ENCODE results near the gene HCN2.

DNA sequence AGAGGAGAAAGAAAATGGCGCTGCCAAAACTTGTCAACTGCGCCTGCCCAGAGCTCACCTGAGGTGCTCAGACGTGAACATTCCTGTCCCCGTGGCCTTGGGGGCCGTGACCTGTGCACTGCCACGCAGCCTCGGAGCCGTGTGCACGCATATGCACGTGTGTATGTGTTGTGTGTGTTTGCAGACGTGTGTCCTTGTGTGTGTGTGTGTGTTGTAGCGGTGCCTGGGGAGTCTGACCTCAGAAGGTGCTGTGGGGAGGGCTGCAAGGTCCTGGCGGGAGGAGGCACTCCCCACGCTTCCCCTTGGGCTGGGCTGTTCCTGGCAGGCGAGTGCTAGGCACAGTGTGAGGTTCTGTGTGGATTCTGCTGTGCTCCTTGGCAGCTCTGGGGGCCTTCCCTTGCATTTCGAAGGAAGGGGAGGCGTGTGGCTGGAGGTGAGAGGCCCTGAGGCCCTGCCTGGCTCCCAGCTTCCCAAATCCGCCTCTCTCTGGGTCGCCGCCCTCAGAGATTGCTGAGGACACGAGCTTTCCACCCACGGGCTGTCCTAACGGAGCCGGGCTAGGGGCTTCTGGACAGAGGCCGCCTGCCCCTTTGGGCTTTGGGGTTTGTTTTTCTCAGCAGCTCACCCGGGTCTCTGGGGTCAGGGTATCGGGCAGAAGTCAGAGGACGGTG, 12.8 kb upstream of the HCN2 start:
- TF ChIP-seq POLR2A (IDR thresholded peaks at IDR 0.05): no peak
- TF ChIP-seq, protein P1, sequence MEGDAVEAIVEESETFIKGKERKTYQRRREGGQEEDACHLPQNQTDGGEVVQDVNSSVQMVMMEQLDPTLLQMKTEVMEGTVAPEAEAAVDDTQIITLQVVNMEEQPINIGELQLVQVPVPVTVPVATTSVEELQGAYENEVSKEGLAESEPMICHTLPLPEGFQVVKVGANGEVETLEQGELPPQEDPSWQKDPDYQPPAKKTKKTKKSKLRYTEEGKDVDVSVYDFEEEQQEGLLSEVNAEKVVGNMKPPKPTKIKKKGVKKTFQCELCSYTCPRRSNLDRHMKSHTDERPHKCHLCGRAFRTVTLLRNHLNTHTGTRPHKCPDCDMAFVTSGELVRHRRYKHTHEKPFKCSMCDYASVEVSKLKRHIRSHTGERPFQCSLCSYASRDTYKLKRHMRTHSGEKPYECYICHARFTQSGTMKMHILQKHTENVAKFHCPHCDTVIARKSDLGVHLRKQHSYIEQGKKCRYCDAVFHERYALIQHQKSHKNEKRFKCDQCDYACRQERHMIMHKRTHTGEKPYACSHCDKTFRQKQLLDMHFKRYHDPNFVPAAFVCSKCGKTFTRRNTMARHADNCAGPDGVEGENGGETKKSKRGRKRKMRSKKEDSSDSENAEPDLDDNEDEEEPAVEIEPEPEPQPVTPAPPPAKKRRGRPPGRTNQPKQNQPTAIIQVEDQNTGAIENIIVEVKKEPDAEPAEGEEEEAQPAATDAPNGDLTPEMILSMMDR (IDR thresholded peaks at IDR 0.05): no peak
